Muscle layer of duodenum (tissue), 2 donors: Measurements from ENCODE around the gene CCDC171.

Experiments
- H3K27ac ChIP-seq: one replicate; pipeline ENCODE4 v1.7.0; 2013; ENCODE audit warnings: mild to moderate bottlenecking, low read length
- H3K27me3 ChIP-seq: one replicate; pipeline ENCODE4 v1.7.0; 2013; ENCODE audit warnings: low read depth, mild to moderate bottlenecking, control low read depth, low read length
- H3K36me3 ChIP-seq, 2 donors: one replicate each; pipeline ENCODE4 v1.7.0; 2013; ENCODE audit warnings: low read length in 2 of 2, control low read depth in 1 of 2, mild to moderate bottlenecking in 1 of 2; ENCODE audit not compliant: insufficient read depth in 2 of 2, control insufficient read depth in 1 of 2
- H3K4me1 ChIP-seq, 2 donors: one replicate each; pipeline ENCODE4 v1.7.0; 2013; ENCODE audit warnings: low read length in 2 of 2, mild to moderate bottlenecking in 2 of 2, control low read depth in 1 of 2, moderate library complexity in 1 of 2; ENCODE audit not compliant: insufficient read depth in 2 of 2, control insufficient read depth in 1 of 2
- H3K4me3 ChIP-seq, 2 donors: one replicate each; pipeline ENCODE4 v1.7.0; 2013; ENCODE audit warnings: low read length in 2 of 2, low read depth in 1 of 2, mild to moderate bottlenecking in 1 of 2
- H3K9me3 ChIP-seq, 2 donors: one replicate each; pipeline ENCODE4 v1.7.0; 2013; ENCODE audit warnings: low read length in 2 of 2, control low read depth in 1 of 2, mild to moderate bottlenecking in 1 of 2; ENCODE audit not compliant: control insufficient read depth in 1 of 2
- donor health status: healthy.

Gene CCDC171

DNA sequence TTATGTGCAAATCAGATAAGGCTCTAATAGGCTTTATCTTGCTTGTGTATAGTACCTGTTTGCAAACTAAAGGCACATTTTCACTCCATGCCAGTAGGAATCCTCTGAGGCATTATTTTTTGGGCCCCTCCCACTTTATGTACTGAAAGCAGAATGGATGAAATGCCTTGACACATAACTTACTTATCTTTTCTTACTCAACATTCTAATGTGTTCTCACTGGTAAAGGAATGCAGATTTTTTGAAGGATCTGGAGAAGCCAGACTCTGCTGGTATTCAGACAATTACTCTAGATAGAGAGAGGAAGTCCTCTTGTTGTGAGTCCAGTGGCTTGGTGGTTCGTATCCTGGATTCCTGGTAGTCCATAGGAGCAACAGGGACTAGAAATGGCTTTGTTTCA, 336.7 kb downstream of the CCDC171 start:
- H3K27ac ChIP-seq, result no peak overlapping the region
- no peak overlapping the region for H3K4me3 ChIP-seq
- H3K36me3 ChIP-seq, result no peaks in the 10 kb centered on the region
- H3K27me3 ChIP-seq, result no peaks in the 10 kb centered on the region
- no peaks in the 10 kb centered on the region for H3K9me3 ChIP-seq
- no peaks in the 10 kb centered on the region for H3K4me1 ChIP-seq

DNA sequence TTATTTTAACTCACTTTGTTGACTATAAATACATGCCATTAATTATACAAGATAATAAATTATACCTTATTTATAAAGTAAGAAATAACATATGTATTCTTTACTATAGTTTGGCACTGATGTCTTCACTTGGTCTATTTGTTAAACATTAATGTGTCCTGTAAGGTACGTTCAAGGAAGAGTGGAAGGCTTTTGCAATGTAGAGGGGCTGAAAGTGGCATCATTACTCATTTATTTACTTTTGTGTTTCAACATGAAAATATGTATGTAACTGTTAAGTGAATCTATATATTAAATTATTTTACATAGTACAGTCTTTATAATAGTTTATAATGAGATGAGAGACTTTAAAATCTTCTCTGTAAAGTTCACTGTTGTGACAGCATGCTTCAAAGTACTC, 348.7 kb downstream of the CCDC171 start:
- Histone ChIP-seq H3K4me3 (no peak overlapping the region), H3K9me3 (peaks cover 0 to 4% of the 10 kb centered on the region in 2 donors), H3K4me1 (no peaks in the 10 kb centered on the region), H3K36me3 (no peaks in the 10 kb centered on the region), H3K27me3 (no peaks in the 10 kb centered on the region), H3K27ac (no peak overlapping the region)

DNA sequence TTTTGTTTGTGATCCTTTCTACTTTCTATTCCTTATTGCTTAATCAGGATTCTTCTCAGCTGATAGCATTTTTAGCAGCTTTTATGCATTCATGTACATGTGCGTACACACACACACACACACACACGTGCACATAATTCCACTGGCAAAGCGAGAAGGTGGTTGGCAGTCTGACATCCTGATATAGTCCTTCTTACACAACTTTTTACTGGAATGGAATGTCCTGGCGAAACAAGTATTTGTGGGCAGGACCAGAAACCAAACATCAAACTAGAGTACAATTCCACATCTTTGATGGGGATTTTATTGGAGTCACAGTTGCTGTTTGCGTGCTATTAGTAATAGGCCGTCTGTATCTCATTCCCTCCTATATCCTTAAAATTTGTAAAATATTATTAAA, 356.5 kb downstream of the CCDC171 start:
- Histone ChIP-seq H3K36me3 (no peaks in the 10 kb centered on the region), H3K27me3 (no peaks in the 10 kb centered on the region), H3K27ac (no peak overlapping the region), H3K4me3 (no peak overlapping the region), H3K4me1 (no peaks in the 10 kb centered on the region), H3K9me3 (peaks cover 0 to 9% of the 10 kb centered on the region in 2 donors)

DNA sequence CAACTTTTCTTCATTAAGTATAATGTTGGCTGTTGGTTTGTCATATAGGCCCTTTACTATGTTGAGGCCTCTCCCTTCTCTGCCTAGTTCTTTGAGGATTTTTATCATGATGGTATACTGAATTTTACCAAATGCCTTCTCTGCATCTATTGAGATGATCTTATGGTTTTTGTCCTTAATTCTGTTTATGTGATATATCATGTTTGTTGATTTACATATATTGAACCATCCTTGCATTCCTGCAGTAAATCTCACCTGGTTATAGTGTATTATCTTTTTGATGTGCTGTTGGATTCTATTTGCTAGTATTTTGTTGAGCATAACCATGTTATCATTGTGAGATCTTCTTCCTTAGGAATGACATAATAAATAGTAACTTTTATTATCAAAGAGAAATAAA, 362.9 kb downstream of the CCDC171 start:
- H3K4me3 ChIP-seq, result no peak overlapping the region
- no peaks in the 10 kb centered on the region for H3K4me1 ChIP-seq
- H3K9me3 ChIP-seq, result peaks cover 5 to 12% of the 10 kb centered on the region in 2 donors
- H3K27ac ChIP-seq, result no peak overlapping the region
- no peaks in the 10 kb centered on the region for H3K27me3 ChIP-seq
- no peaks in the 10 kb centered on the region for H3K36me3 ChIP-seq

DNA sequence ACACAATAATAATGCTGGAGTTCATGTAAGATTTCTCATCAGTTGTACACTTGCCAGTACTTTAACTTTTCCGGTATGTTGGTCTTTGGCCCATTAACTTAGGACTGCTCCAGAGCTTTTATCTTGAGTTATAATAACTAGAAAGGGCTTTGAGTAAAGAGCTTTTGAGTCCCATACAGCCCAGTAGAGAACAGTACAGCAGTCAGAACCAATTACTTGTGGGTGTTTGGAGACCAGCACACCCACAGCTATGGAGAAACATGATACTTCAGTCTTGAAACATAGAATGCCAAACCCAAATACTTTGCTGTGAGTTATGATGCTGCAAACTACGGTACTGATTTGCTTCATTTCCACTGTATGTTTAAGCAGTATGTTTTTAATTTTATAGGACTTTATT, 374.3 kb downstream of the CCDC171 start:
- Histone ChIP-seq H3K27ac (no peak overlapping the region), H3K4me3 (no peak overlapping the region), H3K9me3 (peaks cover 3 to 6% of the 10 kb centered on the region in 2 donors), H3K4me1 (no peaks in the 10 kb centered on the region), H3K27me3 (no peaks in the 10 kb centered on the region), H3K36me3 (no peaks in the 10 kb centered on the region)

DNA sequence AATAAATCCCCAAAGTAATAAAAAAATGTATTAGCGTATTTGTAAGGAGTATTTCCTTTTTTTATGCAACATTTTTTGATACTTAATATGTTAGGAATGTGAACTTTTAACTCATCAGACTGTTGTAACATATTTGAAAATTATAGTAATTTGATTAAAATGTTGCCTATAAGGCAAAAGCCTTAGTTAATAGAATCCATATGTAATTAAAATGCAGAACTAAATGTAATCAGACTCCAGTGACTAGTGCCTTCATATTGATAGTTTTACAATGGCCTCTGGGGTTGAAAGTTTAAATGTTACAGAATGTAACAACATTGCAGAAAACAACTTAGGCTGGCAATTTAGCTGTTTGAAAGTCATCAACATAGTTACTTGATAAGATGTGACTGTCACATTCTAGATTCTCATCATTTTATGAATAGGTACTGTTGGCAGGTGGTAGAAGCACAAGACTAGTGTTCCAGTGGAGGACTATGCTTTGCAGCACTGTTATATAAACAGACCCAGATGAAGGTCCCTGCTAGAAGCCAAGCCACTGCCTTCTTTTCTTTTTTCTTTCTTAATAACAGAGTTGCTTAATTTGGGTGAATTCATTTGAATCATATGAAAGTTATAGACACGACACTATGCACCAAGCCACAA, 382.9 kb downstream of the CCDC171 start:
- no peaks in the 10 kb centered on the region for H3K36me3 ChIP-seq
- no peak overlapping the region for H3K27ac ChIP-seq
- no peaks in the 10 kb centered on the region for H3K27me3 ChIP-seq
- peaks cover 6 to 8% of the 10 kb centered on the region in 2 donors for H3K9me3 ChIP-seq
- no peak overlapping the region for H3K4me3 ChIP-seq
- no peaks in the 10 kb centered on the region for H3K4me1 ChIP-seq

DNA sequence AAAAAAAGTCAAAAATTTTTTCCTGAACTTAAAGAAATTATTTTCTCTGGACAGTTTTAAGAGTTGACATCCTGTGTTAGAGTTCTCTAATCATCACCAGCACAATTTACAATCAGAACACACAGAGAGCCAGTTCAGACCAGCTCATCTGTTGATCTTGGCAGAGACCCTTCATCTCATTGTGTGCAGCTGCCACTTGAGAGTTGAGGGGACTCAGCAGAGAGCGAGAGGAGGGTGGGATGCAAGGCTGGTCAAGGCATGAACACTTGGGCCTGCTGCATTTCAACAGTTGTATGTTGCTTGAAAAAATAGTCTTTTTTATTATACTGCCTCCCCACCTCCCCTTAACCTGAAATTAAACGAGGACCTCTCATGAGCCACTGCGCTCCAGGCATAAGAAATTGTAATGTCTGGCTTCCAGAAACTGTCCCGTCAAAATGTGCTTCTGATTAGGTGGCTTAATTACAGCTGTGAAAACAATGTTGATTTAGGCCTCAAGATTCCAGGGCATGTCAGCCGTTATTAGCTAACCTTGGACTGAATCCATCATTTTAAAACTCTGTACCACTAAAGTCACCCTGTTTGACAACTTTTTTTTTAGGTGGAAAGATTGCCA, 383.6 kb downstream of the CCDC171 start:
- peaks cover 5 to 8% of the 10 kb centered on the region in 2 donors for H3K9me3 ChIP-seq
- no peak overlapping the region for H3K27ac ChIP-seq

DNA sequence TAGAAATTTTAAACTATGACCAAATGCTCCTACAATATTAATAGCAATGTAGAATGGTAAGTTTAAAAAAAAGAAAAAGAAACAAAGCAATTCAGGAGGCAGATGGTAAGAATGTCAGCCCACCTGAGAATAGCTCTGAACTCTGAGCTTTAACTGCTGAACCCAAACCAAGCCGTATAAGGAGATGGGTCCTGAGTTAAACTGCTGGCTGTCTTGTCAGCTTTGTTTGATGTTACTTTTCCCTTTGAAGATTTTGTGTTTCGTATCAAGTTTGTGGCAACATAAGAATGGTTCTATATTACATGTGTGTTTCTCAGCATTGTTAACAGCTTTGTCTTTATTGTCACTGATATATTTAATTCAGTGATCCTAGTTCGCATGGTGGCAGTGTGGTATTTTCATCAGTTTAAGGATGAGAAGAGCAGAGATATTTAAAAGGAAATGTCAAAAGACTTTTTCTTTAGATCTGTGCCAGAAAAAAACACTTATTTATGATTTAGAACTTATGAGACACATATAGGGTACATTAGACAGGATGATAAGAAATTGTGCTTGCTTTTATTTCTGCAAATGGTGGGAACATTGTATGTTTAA, 390.1 kb downstream of the CCDC171 start:
- H3K27me3 ChIP-seq, result no peaks in the 10 kb centered on the region
- H3K27ac ChIP-seq, result no peak overlapping the region
- H3K4me1 ChIP-seq, result no peaks in the 10 kb centered on the region
- H3K9me3 ChIP-seq, result no peaks in the 10 kb centered on the region
- no peaks in the 10 kb centered on the region for H3K36me3 ChIP-seq
- no peak overlapping the region for H3K4me3 ChIP-seq

More for the DNA sequence above, 383.6 kb downstream of the CCDC171 start:
- H3K27me3 ChIP-seq, result no peaks in the 10 kb centered on the region
- no peaks in the 10 kb centered on the region for H3K36me3 ChIP-seq
- no peaks in the 10 kb centered on the region for H3K4me1 ChIP-seq
- H3K4me3 ChIP-seq, result no peak overlapping the region

DNA sequence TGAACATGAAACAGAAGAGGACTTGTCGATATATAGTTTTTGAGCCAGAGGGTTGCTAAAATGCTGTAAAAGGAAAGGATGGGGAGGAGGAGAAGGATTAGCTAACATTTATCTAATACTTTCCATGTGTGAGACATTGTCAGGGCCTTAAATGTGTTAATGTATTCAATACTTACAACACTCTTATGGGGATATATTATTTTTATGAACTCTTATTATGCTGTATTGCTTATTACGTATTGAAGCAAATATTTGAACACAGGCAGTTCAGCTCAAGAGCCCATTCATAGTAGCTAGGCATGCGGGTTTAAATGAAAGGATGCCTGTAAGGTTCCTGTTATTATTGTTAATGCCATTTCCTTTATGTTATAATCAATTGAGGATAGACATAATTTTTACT, 391.5 kb downstream of the CCDC171 start:
- H3K27ac ChIP-seq, result no peak overlapping the region
- no peaks in the 10 kb centered on the region for H3K27me3 ChIP-seq
- no peak overlapping the region for H3K4me3 ChIP-seq
- H3K4me1 ChIP-seq, result no peaks in the 10 kb centered on the region
- H3K36me3 ChIP-seq, result no peaks in the 10 kb centered on the region
- no peaks in the 10 kb centered on the region for H3K9me3 ChIP-seq

DNA sequence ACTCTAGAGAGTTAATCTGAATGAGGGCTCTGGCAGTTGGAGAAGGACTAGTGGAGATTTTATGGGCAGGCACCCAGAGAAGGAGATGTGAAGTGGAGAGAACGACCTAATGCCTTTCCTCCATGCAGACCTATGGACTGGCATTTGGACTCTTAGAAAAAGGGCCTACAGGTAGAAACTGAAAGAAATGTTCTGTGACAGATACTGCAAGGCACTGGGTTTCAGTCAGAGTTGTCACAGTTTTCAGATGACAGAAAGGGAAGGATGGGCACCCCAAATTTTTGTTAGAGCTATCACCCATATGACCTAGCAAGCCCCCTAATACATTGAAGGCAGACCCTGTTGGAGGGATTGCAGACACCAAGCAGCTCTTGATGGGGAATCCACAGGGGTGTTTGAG, 406.8 kb downstream of the CCDC171 start:
- Histone ChIP-seq H3K27me3 (no peaks in the 10 kb centered on the region), H3K4me1 (no peaks in the 10 kb centered on the region), H3K27ac (no peak overlapping the region), H3K9me3 (no peaks in the 10 kb centered on the region), H3K36me3 (no peaks in the 10 kb centered on the region), H3K4me3 (no peak overlapping the region)

DNA sequence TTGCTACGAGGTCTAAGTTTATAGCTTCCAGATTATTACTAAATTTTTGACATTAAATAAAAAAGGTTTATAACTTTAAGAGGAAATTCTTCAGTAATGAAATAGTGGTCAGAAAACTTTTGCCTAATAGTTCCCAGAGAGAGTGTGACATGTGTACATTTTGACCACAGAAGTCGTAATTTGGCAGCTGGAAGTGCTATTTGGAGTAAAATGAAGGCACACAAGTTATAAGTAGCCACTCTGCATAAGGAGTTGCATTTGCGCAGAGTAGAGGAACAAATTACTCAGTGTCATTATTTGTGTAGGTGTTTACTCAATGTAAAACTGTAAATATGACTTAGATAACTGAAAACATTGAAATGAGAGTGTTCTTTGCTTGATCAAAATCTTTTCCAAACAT, 408.4 kb downstream of the CCDC171 start:
- no peaks in the 10 kb centered on the region for H3K9me3 ChIP-seq
- H3K4me3 ChIP-seq, result no peak overlapping the region
- no peak overlapping the region for H3K27ac ChIP-seq
- no peaks in the 10 kb centered on the region for H3K27me3 ChIP-seq
- H3K36me3 ChIP-seq, result no peaks in the 10 kb centered on the region
- no peaks in the 10 kb centered on the region for H3K4me1 ChIP-seq
